ENCODE results near the gene HIBCH. TPM values are rescaled to one million over a fixed set of nuclear protein-coding genes. Genes with fewer than 3 reads are reported as not detected.
"Not testable (repeated sequence)": the region's sequence is repeated elsewhere in the genome, so short reads cannot be mapped to it uniquely, and the experiment has no call there.

HIBCH gene
- total RNA-seq, 1 donor from 2014 or later, result 38.8 TPM

- Histone ChIP-seq H3F3A (ENCODE audit: low read depth) (peaks cover 11% of the 10 kb centered on the region), H3K27ac (no peak overlapping the region), H3K27me3 (peaks cover 15% of the 10 kb centered on the region), H3K79me2 (ENCODE audit: low read depth) (no peaks in the 10 kb centered on the region), H3K4me2 (no peak overlapping the region), H3K9me3 (ENCODE audit: low read depth) (no peaks in the 10 kb centered on the region), H3K36me3 (no peaks in the 10 kb centered on the region), H4K20me1 (ENCODE audit: low read depth) (no peaks in the 10 kb centered on the region), H3K4me1 (peaks cover 5% of the 10 kb centered on the region), H3K4me3 (no peak overlapping the region), H3K9ac (no peak overlapping the region), H2AFZ (replicated peaks) (no peak overlapping the region)
- TF ChIP-seq EZH2phosphoT487 (IDR thresholded peaks at IDR 0.05), result no peak
- no peak for TF ChIP-seq CTCF (IDR thresholded peaks at IDR 0.05)
- no peak for TF ChIP-seq EZH2 (IDR thresholded peaks at IDR 0.05)
- Mint-ChIP-seq H3K27me3 (ENCODE audit: insufficient read depth, low read depth) (peaks cover under 1% of the 10 kb centered on the region), H3K4me1 (peaks cover 23% of the 10 kb centered on the region), H3K4me3 (no peak overlapping the region), H3K9me3 (no peaks in the 10 kb centered on the region), H3K36me3 (no peaks in the 10 kb centered on the region), H3K27ac (no peak overlapping the region)
- DNase-seq (ENCODE audit: low spot score), result no peak
These were observed 18.8 kb upstream of the HIBCH start for GRCh38 chr2:190338453-190338852.

- Mint-ChIP-seq H3K36me3 (no peaks in the 10 kb centered on the region), H3K4me1 (peaks cover 11% of the 10 kb centered on the region), H3K27me3 (ENCODE audit: insufficient read depth, low read depth) (peaks cover 2% of the 10 kb centered on the region), H3K27ac (no peak overlapping the region), H3K9me3 (no peaks in the 10 kb centered on the region), H3K4me3 (no peak overlapping the region)
- H3K9me3 ChIP-seq (ENCODE audit: low read depth), result no peaks in the 10 kb centered on the region
- TF ChIP-seq EZH2phosphoT487 (IDR thresholded peaks at IDR 0.05) (no peak), EZH2 (IDR thresholded peaks at IDR 0.05) (no peak), CTCF (IDR thresholded peaks at IDR 0.05) (no peak)
- no peak overlapping the region for H3K4me2 ChIP-seq
- H3K36me3 ChIP-seq, result no peaks in the 10 kb centered on the region
- no peaks in the 10 kb centered on the region for H4K20me1 ChIP-seq (ENCODE audit: low read depth)
- H3F3A ChIP-seq (ENCODE audit: low read depth), result no peaks in the 10 kb centered on the region
- H2AFZ ChIP-seq (replicated peaks), result no peak overlapping the region
- no peaks in the 10 kb centered on the region for H3K79me2 ChIP-seq (ENCODE audit: low read depth)
- no peak overlapping the region for H3K9ac ChIP-seq
- H3K27me3 ChIP-seq, result no peaks in the 10 kb centered on the region
- no peak overlapping the region for H3K27ac ChIP-seq
- DNase-seq (ENCODE audit: low spot score), result no peak
- no peak overlapping the region for H3K4me3 ChIP-seq
- H3K4me1 ChIP-seq, result peaks cover 5% of the 10 kb centered on the region
These were observed 16.8 kb upstream of the HIBCH start for GRCh38 chr2:190336420-190336819.

- H3K9me3 ChIP-seq (ENCODE audit: low read depth); H4K20me1 ChIP-seq (ENCODE audit: low read depth); H3F3A ChIP-seq (ENCODE audit: low read depth); H3K4me3 ChIP-seq; H3K27ac ChIP-seq; H3K36me3 ChIP-seq; H3K27ac Mint-ChIP-seq; H3K9me3 Mint-ChIP-seq; H3K79me2 ChIP-seq (ENCODE audit: low read depth); H3K36me3 Mint-ChIP-seq; H3K4me1 ChIP-seq; H3K9ac ChIP-seq; H3K4me3 Mint-ChIP-seq; H3K4me2 ChIP-seq; DNase-seq (ENCODE audit: low spot score); H3K27me3 Mint-ChIP-seq (ENCODE audit: insufficient read depth, low read depth); H3K4me1 Mint-ChIP-seq; H2AFZ ChIP-seq (replicated peaks); H3K27me3 ChIP-seq: not testable (repeated sequence)
These were observed 16.0 kb upstream of the HIBCH start for GRCh38 chr2:190335584-190335983.

- H3K36me3 ChIP-seq, result no peaks in the 10 kb centered on the region
- no peak overlapping the region for H3K9ac ChIP-seq
- no peaks in the 10 kb centered on the region for H4K20me1 ChIP-seq (ENCODE audit: low read depth)
- Mint-ChIP-seq H3K27me3 (ENCODE audit: insufficient read depth, low read depth) (peaks cover 2% of the 10 kb centered on the region), H3K4me1 (peaks cover 1% of the 10 kb centered on the region), H3K4me3 (no peak overlapping the region), H3K9me3 (no peaks in the 10 kb centered on the region), H3K36me3 (no peaks in the 10 kb centered on the region), H3K27ac (no peak overlapping the region)
- no peaks in the 10 kb centered on the region for H3K4me1 ChIP-seq
- no peaks in the 10 kb centered on the region for H3K79me2 ChIP-seq (ENCODE audit: low read depth)
- H2AFZ ChIP-seq (replicated peaks), result no peak overlapping the region
- DNase-seq (ENCODE audit: low spot score), result no peak
- no peaks in the 10 kb centered on the region for H3K27me3 ChIP-seq
- H3F3A ChIP-seq (ENCODE audit: low read depth), result no peaks in the 10 kb centered on the region
- no peak overlapping the region for H3K27ac ChIP-seq
- H3K9me3 ChIP-seq (ENCODE audit: low read depth), result no peaks in the 10 kb centered on the region
- H3K4me3 ChIP-seq, result no peak overlapping the region
- TF ChIP-seq CTCF (IDR thresholded peaks at IDR 0.05), result no peak
- no peak for TF ChIP-seq EZH2 (IDR thresholded peaks at IDR 0.05)
- TF ChIP-seq EZH2phosphoT487 (IDR thresholded peaks at IDR 0.05), result no peak
- no peak overlapping the region for H3K4me2 ChIP-seq
These were observed 15.6 kb upstream of the HIBCH start for GRCh38 chr2:190335225-190335559.
